Left ventricle myocardium superior (tissue), 1 donor: ENCODE data around the gene FAF1. TPM values are rescaled to one million over a fixed set of nuclear protein-coding genes. Genes with fewer than 3 reads are reported as not detected.
"Not testable (repeated sequence)": the region's sequence is repeated elsewhere in the genome, so short reads cannot be mapped to it uniquely, and the experiment has no call there.

ENCODE experiments used
- ATAC-seq: fragments of 200-7000 bp; cut with Tn5 transposase; one replicate; pipeline ENCODE4 v1.9.1; 2020; ENCODE audit warnings: mild to moderate bottlenecking, moderate library complexity
- DNase-seq: peaks from one replicate; pipeline ENCODE4 v3.0.0-alpha.2; 2020
- intact Hi-C: fragments of 100-400 bp; cut with micrococcal nuclease; formaldehyde crosslinking; loops from one replicate; pipeline ENCODE4 v1.11.0; 2022
- total RNA-seq: library from RNA; stranded (reverse); fragmentation: NEBNext Ultra II Directional; extraction: Animal tissue kit (Norgen Biotek cat#: 25700); gene quantifications from one replicate; pipeline ENCODE4 v1.2.1, GENCODE V29; 2021
- donor health status: DM: no; HTN: yes; CAD: no; lungs with severe emphysema.

FAF1 gene
- total RNA-seq, 1 donor from 2014 or later = 99.2 TPM

DNA sequence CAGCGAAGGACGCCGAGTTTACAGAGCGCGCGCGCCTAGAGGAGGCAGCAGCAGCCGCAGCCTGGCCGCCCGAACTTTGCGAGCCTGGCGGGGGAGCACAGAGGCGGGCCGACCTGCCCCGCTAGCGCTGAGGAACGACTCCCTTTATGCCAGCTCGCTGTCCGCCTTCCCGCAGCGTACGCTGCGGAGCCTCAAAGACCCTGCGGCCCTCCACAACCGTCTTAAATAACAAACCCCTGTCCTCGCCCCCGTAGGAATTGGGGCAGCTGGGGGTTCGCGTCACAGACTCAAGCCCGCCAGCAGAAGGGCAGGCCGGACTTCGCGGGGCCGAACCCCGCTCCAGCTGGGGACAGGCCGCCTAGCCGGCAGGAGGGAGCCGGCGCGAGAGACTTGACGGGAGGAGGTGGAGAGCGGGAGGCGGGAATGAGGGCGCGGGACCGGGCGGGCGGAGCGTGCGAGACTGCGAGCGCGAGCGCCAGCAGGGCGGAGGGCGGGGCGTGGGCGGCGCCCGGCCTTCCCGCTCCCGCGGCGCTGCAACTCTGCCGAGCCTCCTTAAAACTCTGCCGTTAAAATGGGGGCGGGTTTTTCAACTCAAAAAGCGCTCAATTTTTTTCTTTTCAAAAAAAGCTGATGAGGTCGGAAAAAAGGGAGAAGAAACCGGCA, 8.2 kb upstream of the FAF1 start:
- intact Hi-C loops = no loop called here
- DNase-seq = peak; percentile 96
- ATAC-seq = peak; percentile 96

DNA sequence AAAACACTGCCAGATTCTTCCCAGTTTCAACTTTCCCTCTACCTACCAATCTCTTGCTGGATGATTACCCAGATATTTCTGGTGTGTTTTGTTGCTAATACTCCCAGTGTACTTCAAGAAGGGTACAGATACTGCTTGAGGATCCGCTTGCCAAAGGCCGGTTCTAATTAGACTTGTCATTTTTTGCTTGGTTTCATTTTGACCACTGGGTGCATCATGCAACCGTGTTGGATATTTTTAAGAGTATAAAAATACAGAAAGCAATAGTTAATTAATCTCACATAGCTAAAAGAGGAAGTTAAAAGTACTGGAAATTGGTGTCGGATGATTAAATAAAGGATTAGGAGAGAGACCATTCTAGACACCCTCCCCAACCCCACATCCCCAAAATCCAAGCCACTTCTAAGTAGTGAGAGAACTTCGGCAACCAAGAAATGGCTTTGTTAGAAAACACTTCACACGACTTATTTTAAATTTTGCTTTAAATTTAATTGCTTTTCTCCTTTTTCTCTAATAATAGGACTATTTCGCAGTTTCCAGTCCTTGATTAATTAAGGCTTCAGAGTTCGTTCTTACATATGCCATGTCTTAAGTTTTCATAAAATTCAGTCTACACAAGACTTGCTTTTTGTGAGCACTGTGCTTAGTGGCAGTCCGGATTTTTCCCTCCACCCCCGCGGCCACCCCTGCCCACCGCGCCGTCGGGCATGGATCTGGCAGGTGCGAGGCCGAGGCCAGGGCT, 7.5 kb upstream of the FAF1 start:
- no peak for DNase-seq
- ATAC-seq = no peak
- intact Hi-C loops = no loop called here

DNA sequence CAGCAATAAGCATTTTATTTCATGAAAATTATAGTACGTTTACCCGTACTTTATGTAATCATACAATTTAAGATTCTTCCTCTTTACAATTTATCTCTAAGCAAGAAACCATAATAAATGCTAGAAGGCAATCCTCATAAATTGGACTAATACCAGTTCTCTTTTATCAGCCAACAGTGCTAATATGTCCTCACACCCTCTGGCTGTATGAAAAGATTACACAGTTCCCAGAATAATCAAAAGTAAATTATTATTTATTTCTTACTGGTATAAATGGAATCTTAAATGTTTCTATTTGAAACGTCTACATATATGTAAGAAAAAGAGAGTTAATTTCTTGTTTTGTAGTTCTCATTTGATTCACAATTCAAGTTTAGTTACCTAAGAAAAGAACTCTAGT, 6.9 kb upstream of the FAF1 start:
- intact Hi-C loops = no loop called here
- ATAC-seq (no peak), DNase-seq (no peak)

DNA sequence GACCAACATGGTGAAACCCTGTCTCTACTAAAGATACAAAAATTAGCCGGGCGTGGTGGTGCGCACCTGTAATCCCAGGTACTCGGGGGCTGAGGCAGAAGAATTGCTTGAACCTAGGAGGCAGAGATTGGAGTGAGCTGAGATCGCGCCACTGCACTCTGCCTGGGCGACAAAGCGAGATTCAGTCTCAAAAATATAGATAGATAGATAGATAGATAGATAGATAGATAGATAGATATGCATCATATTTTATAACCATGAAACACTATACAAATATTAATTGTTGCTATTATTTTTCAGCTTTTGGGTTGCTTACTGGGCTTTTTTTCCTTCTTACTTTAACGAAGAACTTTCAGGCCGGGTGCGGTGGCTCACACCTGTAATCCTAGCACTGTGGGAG, 4.8 kb upstream of the FAF1 start:
- ATAC-seq (no peak), DNase-seq (no peak)
- intact Hi-C loops = no loop called here

DNA sequence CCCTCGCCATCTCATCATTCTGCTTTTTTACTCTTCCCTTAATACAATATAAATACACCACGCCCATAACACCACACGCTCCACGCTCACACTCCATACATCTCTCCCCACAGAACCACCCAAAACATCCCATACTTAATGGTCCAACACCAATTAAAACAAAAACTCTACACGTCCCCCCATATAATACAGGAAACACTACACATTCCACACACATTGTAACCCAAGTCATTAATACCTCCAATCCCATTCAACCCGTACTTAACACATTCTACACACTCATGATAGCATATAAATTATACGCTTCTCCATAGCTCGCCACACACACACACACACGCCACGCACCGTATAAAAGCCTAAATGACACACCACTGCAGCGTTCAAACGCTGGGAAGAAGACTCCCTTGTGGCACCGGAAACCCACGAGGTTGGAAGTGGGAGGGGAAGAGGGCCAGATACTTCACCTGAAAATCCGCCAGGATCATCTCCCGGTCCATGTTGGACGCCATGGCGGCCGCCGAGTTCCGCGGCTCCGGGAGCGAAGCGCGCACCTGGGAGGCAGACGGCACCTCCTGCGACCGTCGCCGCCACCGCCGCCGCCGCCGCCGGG, 659 bp downstream of the FAF1 start:
- no peak for DNase-seq
- ATAC-seq = no peak
- intact Hi-C loops = no loop called here

DNA sequence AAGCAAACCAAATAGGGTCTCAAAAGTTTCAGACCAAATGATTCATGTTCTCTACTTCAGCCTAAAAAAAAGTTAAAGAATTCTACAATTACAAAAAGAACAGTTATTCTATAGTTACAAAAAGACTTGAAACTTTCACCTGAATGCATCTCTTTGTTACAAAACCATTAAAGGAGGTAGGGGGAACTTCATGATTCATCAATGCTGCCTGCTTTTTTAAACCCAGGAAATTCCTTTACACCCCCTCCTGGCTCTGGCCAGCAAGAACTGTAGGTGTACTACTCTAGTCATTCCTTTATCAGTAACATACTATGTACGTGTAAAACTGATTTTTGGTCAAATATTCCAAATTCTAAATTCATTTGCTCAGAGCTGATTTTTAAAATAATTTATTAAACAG, 5.0 kb downstream of the FAF1 start:
- ATAC-seq (no peak), DNase-seq (no peak)
- intact Hi-C loops = no loop called here

DNA sequence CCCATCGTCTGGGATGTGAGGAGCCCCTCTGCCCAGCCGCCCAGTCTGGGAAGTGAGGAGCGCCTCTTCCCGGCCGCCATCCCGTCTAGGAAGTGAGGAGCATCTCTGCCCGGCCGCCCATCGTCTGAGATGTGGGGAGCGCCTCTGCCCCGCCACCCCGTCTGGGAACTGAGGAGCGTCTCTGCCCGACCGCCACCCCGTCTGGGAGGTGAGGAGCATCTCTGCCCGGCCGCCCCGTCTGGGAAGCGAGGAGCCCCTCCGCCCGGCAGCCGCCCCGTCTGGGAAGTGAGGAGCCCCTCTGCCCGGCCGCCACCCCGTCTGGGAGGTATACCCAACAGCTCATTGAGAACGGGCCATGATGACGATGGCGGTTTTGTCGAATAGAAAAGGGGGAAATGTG, 7.5 kb downstream of the FAF1 start:
- intact Hi-C loops, ATAC-seq, DNase-seq: not testable (repeated sequence)

DNA sequence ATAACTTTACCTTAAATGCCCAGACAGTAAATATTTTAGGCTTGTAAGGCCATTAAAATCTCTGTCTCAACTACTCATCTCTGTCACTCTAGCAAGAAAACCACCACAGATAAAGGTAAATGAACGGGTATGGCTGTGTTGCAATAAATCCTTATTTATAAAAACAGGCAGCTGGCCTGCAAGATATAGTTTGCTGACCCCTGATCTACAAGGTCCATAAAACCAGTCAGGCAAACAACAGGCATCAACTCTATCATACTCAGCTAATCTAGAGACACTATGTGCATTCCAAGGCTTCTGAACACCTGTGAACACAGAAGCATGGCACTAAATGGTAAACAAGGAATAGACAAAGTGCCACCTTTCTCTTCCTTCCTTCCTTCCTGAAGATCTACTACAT, 9.7 kb downstream of the FAF1 start:
- intact Hi-C loops = no loop called here
- ATAC-seq (no peak), DNase-seq (no peak)

DNA sequence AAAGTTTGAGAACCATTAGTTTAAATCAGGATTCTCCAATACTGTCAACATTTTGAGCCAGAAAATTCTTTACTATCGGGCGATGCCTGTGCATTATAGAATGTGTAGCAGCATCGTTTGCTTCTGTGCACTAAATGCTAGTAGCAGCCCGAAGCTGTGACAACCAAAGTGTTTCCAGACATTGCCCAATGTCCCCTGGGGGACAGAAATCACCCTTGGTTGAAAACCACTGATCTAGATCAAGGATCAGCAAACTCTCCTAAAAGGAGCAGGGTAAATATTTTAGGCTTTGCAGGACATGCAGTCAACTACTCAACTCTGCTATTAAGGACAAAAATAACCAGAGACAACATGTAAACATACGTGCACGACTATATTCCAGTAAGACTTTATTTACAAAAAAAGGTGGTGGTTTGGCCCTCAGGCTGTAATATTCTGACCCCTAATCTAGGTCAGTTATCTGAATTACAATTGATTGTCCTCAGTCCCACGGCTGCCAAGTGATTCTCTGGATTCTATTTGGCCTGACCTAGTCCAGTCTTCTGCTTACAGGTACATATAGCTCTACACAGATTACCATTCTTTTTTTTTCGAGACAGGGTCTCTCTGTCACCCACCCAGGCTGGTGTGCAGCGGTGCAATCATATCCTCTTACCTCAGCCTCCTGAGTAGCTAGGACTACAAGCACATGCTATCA, 10.6 kb downstream of the FAF1 start:
- ATAC-seq (no peak), DNase-seq (no peak)
- intact Hi-C loops = no loop called here

DNA sequence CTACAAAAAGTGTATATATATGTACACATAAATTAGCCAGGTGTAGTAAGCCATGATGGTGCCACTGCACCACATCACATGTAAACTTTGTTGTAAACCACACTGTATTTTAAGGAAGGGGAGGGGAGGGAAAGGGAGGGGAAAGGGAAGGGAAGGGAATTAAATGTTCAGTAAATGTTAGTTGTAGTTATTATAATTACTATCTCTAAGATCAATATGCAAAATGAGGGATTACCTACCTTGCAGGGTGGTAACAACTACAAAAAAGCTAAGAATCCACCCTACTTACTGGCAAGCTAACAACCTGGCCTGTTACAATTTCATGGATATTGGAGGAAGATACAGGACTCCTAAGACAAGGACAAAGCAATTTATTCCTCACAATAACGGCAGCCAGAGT, 17.7 kb downstream of the FAF1 start:
- ATAC-seq (no peak), DNase-seq (no peak)
- intact Hi-C loops = no loop called here

DNA sequence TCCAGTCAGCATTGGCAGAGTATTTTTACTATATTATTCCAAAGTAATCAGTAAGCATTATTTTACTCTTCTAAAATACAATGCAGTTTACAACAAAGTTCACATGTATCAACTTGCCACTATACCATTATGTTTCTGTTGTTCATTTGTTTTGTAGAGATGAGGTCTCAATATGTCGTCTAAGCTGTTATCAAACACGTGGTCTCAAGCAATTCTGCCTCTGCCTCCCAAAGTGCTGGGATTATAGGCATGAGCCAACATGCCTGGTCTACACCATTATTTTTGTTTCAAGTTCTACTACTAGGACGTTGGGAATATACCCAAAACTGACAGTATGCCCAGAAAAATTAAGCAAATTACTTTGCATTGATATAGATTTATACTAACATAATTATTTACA, 19.8 kb downstream of the FAF1 start:
- DNase-seq = no peak
- ATAC-seq = no peak

DNA sequence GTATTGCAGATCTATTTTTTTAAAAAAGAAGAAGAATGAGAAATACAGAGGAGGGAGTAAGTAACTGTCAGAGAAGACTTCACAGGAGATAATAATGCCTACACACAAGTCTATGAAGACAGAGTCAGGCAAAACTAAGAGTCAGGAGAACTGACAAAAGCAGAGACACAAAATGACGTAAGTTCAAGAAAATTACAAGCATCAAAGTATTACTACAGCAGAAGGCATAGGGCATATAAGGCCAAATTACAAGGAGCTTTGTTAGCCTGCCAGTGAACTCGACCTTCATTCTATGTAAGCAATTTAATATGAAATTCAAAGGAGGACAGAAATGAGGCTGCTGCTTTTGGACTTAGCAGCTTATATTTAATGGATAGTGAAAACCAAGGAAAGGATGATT, 23.7 kb downstream of the FAF1 start:
- no peak for ATAC-seq
- intact Hi-C loops = loop anchor here (10.0 kb wide), 1 partner anchor 108 kb away; no protein-coding TSS in a partner anchor
- no peak for DNase-seq

More for the DNA sequence above, 19.8 kb downstream of the FAF1 start:
- intact Hi-C loops = no loop called here

DNA sequence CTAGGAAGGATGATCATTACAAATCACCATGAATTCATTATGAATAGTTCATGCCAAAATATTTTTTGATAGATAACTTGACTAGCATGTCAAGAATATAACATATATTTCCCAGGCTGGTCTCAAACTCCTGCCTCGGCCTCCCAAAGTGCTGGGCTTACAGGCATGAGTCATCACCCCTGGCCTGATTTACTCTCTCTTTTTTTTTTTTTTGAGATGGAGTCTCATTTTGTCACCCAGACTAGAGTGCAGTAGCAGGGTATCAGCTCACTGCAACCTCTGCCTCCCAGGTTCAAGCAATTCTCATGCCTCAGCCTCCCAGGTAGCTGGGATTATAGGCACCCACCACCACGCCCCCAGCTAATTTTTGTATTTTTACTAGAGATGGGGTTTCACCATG, 24.8 kb downstream of the FAF1 start:
- intact Hi-C loops = loop anchor here (10.0 kb wide), 1 partner anchor 110 kb away; no protein-coding TSS in a partner anchor
- DNase-seq, ATAC-seq: not testable (repeated sequence)

DNA sequence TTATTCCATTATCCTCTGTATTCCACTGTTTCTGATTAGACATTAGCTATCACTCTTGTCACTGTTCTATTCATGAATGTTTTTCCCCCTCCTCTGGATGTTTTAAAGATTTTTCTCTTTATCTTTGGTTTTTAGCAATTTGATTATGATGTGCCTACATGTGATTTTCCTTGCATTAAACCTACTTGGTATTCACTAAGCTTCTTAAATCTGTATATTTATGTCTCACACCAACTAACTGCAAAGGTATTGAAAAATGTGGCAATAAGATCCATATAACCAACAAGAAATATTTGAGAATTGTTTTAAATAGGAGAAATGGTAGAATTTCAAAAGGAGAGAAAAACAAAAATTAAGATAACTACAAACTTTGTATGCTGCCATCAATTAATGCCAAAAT, 25.2 kb downstream of the FAF1 start:
- intact Hi-C loops = loop anchor here (10.0 kb wide), 1 partner anchor 110 kb away; no protein-coding TSS in a partner anchor
- DNase-seq (no peak), ATAC-seq (no peak)

DNA sequence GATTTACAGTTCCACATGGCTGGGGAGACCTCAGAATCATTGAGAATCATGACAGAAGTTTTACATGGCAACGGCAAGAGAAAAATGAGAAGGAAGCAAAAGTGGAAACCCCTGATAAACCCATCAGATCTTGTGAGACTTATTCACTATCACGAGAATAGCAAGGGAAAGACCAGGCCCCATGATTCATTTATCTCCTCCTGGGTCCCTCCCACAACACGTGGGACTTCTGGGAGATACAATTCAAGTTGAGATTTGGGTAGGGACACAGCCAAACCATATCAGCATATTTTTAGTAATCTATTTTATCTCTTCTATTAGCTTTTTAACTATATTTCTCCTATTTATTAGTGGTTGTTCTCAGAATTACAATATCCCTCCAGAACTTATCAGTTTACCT, 26.3 kb downstream of the FAF1 start:
- not testable (repeated sequence) for ATAC-seq, DNase-seq
- intact Hi-C loops = loop anchor here (10.0 kb wide), 1 partner anchor 111 kb away; no protein-coding TSS in a partner anchor

DNA sequence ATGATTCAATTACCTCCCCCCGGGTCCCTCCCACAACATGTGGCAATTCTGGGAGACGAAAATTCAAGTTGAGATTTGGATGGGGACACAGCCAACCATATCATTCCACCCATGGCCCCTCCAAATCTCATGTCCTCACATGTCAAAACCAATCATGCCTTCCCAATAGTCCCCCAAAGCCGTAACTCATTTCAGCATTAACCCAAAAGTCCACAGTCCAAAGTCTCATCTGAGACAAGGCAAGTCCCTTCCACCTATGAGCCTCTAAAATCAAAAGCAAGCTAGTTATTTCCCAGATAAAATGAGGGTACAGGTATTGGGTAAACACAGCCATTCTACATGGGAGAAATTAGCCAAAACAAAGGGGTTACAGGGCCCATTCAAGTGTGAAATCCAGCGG, 28.0 kb downstream of the FAF1 start:
- DNase-seq = not testable (repeated sequence)

DNA sequence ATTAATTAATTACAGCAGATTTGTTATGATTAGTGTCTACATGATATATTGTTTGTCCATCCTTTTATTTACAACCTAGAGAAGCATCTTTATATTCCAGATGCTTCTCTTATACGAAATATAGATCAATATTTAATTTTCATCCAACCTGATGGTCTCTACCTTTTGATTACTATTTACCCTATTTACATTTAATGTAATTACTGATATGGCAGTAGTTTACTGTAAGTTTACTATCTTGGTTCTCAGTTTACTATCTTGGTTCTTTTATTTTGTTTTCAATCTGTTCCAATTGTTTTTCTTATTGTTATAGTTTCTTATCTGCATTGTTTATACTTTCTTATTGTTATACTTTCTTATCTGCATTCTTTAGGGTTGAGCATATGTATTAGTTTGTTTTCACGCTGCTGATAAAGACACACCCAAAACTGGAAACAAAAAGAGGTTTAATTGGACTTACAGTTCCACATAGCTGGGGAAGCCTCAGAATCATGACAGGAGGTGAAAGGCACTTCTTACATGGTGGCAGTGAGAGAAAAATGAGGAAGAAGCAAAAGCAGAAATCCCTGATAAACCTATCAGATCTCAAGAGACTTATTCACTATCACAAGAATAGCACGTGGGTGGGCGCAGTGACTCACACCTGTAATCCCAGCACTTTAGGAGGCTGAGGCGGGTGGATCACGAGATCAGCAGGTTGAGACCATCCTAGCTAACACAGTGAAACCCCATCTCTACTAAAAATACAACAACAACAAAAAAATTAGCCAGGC, 28.9 kb downstream of the FAF1 start:
- DNase-seq (no peak), ATAC-seq (no peak)
- intact Hi-C loops = loop anchor here (10.0 kb wide), 1 partner anchor 114 kb away; no protein-coding TSS in a partner anchor

More for the DNA sequence above, 28.0 kb downstream of the FAF1 start:
- intact Hi-C loops = loop anchor here (10.0 kb wide), 1 partner anchor 113 kb away; no protein-coding TSS in a partner anchor
- ATAC-seq = not testable (repeated sequence)

DNA sequence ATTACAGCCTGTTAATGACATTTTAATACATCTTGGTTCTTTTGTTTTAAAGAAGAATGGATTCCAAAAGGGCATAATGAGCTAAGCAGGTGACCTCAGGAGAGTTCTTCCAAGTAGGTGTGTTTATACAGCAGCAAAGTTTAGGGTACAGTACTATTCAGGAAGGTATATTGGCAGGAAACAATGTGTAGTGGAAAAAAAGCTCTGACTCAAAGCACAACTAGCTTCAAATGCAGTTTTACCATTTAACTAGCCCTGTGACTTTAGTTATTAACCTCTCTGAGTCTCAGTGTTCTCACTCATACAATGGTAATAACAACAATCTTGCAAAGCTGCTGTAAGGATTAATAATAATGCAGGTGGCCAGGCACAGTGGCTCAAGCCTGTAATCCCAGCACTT, 29.9 kb downstream of the FAF1 start:
- DNase-seq = no peak
- no peak for ATAC-seq
- intact Hi-C loops = loop anchor here (10.0 kb wide), 1 partner anchor 115 kb away; no protein-coding TSS in a partner anchor
